ENCODE measurements around the gene KCTD19. TPM values are rescaled to one million over a fixed set of nuclear protein-coding genes. Genes with fewer than 3 reads are reported as not detected.

KCTD19 gene
- total RNA-seq, 1 experiment from 2014 or later, result 1.1 TPM

DNA sequence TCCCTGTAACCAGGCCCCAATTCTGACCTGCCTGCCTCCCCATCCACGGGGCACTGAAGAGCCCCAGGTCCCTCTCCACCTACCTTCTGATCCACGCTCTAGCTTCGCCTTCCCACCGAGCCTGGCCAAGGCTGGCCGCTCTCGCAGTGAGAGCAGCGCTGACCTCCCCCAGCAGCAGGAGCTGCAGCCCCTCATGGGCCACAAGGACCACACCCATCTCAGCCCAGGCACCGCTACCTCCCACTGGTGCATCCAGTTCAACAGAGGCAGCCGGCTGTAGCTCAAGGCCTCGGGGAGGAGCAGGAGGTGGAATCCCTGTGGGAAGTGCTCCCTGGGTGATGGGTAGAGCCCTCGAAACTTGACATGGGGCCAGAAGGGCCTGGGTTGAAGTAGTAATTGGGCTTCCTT lies 55.6 kb downstream of the KCTD19 start:
- POLR2A ChIA-PET, result interaction anchor here (1.0 kb wide), 1 partner anchor 160 kb away, joined by 3 read pairs; the partner anchor contains the start of gene HSD11B2
- CTCF ChIA-PET, result interaction anchor here (0.7 to 3.1 kb wide), 7 partner anchors 10 to 195 kb away, joined by 3 to 18 read pairs (median 3); partner anchors contain the start of genes FHOD1 and SLC9A5
- Mint-ChIP-seq H3K27me3 (ENCODE audit: low read depth) (peaks cover 2% of the 10 kb centered on the region; the same call in 1 of the 2 replicates), H3K9me3 (no peaks in the 10 kb centered on the region), H3K36me3 (no peaks in the 10 kb centered on the region), H3K4me3 (no peak overlapping the region), H3K27ac (no peak overlapping the region), H3K4me1 (no peaks in the 10 kb centered on the region)
- DNase-seq (ENCODE audit: low spot score) (no peak), ATAC-seq (no peak)
- TF ChIP-seq RELA (CRISPR knock-in tag; IDR thresholded peaks at IDR 0.05; ENCODE audit: borderline replicate concordance), result no peak
- no peak for TF ChIP-seq NR1H2 (CRISPR knock-in tag; IDR thresholded peaks at IDR 0.05)
- no peak for TF ChIP-seq SMAD4 (CRISPR knock-in tag; IDR thresholded peaks at IDR 0.05)
- no peak for TF ChIP-seq GABPB1 (CRISPR knock-in tag; IDR thresholded peaks at IDR 0.05)
- no peak for TF ChIP-seq TEAD4 (CRISPR knock-in tag; IDR thresholded peaks at IDR 0.05)
- TF ChIP-seq, protein P1, sequence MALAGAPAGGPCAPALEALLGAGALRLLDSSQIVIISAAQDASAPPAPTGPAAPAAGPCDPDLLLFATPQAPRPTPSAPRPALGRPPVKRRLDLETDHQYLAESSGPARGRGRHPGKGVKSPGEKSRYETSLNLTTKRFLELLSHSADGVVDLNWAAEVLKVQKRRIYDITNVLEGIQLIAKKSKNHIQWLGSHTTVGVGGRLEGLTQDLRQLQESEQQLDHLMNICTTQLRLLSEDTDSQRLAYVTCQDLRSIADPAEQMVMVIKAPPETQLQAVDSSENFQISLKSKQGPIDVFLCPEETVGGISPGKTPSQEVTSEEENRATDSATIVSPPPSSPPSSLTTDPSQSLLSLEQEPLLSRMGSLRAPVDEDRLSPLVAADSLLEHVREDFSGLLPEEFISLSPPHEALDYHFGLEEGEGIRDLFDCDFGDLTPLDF (CRISPR knock-in tag; IDR thresholded peaks at IDR 0.05), result no peak
- no peak for TF ChIP-seq ETV6 (CRISPR knock-in tag; IDR thresholded peaks at IDR 0.05)
- TF ChIP-seq, protein P2, sequence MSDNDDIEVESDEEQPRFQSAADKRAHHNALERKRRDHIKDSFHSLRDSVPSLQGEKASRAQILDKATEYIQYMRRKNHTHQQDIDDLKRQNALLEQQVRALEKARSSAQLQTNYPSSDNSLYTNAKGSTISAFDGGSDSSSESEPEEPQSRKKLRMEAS (CRISPR knock-in tag; IDR thresholded peaks at IDR 0.05), result no peak
- TF ChIP-seq, protein P3, sequence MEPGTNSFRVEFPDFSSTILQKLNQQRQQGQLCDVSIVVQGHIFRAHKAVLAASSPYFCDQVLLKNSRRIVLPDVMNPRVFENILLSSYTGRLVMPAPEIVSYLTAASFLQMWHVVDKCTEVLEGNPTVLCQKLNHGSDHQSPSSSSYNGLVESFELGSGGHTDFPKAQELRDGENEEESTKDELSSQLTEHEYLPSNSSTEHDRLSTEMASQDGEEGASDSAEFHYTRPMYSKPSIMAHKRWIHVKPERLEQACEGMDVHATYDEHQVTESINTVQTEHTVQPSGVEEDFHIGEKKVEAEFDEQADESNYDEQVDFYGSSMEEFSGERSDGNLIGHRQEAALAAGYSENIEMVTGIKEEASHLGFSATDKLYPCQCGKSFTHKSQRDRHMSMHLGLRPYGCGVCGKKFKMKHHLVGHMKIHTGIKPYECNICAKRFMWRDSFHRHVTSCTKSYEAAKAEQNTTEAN (CRISPR knock-in tag; IDR thresholded peaks at IDR 0.05), result no peak
- TF ChIP-seq NFATC4 (CRISPR knock-in tag; IDR thresholded peaks at IDR 0.05), result no peak
- no peak for TF ChIP-seq OVOL2 (CRISPR knock-in tag; IDR thresholded peaks at IDR 0.05; ENCODE audit: borderline replicate concordance)
- TF ChIP-seq, protein P4, sequence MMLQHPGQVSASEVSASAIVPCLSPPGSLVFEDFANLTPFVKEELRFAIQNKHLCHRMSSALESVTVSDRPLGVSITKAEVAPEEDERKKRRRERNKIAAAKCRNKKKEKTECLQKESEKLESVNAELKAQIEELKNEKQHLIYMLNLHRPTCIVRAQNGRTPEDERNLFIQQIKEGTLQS (CRISPR knock-in tag; conservative IDR thresholded peaks at IDR 0.05), result no peak
- TF ChIP-seq ZNF671 (CRISPR knock-in tag; IDR thresholded peaks at IDR 0.05), result no peak
- TF ChIP-seq ZNF317 (CRISPR knock-in tag; IDR thresholded peaks at IDR 0.05; ENCODE audit: borderline replicate concordance, low read depth), result no peak
- TF ChIP-seq, protein P5, sequence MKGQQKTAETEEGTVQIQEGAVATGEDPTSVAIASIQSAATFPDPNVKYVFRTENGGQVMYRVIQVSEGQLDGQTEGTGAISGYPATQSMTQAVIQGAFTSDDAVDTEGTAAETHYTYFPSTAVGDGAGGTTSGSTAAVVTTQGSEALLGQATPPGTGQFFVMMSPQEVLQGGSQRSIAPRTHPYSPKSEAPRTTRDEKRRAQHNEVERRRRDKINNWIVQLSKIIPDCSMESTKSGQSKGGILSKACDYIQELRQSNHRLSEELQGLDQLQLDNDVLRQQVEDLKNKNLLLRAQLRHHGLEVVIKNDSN (CRISPR knock-in tag; IDR thresholded peaks at IDR 0.05), result no peak
- TF ChIP-seq, protein P6, sequence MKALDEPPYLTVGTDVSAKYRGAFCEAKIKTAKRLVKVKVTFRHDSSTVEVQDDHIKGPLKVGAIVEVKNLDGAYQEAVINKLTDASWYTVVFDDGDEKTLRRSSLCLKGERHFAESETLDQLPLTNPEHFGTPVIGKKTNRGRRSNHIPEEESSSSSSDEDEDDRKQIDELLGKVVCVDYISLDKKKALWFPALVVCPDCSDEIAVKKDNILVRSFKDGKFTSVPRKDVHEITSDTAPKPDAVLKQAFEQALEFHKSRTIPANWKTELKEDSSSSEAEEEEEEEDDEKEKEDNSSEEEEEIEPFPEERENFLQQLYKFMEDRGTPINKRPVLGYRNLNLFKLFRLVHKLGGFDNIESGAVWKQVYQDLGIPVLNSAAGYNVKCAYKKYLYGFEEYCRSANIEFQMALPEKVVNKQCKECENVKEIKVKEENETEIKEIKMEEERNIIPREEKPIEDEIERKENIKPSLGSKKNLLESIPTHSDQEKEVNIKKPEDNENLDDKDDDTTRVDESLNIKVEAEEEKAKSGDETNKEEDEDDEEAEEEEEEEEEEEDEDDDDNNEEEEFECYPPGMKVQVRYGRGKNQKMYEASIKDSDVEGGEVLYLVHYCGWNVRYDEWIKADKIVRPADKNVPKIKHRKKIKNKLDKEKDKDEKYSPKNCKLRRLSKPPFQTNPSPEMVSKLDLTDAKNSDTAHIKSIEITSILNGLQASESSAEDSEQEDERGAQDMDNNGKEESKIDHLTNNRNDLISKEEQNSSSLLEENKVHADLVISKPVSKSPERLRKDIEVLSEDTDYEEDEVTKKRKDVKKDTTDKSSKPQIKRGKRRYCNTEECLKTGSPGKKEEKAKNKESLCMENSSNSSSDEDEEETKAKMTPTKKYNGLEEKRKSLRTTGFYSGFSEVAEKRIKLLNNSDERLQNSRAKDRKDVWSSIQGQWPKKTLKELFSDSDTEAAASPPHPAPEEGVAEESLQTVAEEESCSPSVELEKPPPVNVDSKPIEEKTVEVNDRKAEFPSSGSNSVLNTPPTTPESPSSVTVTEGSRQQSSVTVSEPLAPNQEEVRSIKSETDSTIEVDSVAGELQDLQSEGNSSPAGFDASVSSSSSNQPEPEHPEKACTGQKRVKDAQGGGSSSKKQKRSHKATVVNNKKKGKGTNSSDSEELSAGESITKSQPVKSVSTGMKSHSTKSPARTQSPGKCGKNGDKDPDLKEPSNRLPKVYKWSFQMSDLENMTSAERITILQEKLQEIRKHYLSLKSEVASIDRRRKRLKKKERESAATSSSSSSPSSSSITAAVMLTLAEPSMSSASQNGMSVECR (CRISPR knock-in tag; IDR thresholded peaks at IDR 0.05; ENCODE audit: borderline replicate concordance), result no peak
- TF ChIP-seq MXD4 (CRISPR knock-in tag; IDR thresholded peaks at IDR 0.05; ENCODE audit: borderline replicate concordance), result no peak
- TF ChIP-seq, protein P7, sequence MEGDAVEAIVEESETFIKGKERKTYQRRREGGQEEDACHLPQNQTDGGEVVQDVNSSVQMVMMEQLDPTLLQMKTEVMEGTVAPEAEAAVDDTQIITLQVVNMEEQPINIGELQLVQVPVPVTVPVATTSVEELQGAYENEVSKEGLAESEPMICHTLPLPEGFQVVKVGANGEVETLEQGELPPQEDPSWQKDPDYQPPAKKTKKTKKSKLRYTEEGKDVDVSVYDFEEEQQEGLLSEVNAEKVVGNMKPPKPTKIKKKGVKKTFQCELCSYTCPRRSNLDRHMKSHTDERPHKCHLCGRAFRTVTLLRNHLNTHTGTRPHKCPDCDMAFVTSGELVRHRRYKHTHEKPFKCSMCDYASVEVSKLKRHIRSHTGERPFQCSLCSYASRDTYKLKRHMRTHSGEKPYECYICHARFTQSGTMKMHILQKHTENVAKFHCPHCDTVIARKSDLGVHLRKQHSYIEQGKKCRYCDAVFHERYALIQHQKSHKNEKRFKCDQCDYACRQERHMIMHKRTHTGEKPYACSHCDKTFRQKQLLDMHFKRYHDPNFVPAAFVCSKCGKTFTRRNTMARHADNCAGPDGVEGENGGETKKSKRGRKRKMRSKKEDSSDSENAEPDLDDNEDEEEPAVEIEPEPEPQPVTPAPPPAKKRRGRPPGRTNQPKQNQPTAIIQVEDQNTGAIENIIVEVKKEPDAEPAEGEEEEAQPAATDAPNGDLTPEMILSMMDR (IDR thresholded peaks at IDR 0.05), result no peak
- TF ChIP-seq, protein P8, sequence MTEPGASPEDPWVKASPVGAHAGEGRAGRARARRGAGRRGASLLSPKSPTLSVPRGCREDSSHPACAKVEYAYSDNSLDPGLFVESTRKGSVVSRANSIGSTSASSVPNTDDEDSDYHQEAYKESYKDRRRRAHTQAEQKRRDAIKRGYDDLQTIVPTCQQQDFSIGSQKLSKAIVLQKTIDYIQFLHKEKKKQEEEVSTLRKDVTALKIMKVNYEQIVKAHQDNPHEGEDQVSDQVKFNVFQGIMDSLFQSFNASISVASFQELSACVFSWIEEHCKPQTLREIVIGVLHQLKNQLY (CRISPR knock-in tag; IDR thresholded peaks at IDR 0.05), result no peak
- TF ChIP-seq GRHL2 (CRISPR knock-in tag; IDR thresholded peaks at IDR 0.05; ENCODE audit: insufficient replicate concordance, severe bottlenecking), result no peak

All from WTC11 (cell line).